Caki2 (cell line): ENCODE results near the gene TM9SF1. TPM values are rescaled to one million over a fixed set of nuclear protein-coding genes. Genes with fewer than 3 reads are reported as not detected.
"Not testable (repeated sequence)": the region's sequence is repeated elsewhere in the genome, so short reads cannot be mapped to it uniquely, and the experiment has no call there.

Experiments used
- DNase-seq: peaks from one replicate; pipeline ENCODE4 v3.0.0-alpha.2; 2015; ENCODE audit warnings: low read depth
- in situ Hi-C: cut with HindIII; loops from 2 replicates; pipeline ENCODE4 v1.10.0; 2016; ENCODE audit warnings: low sequenced_read_pairs, low pct_unique_long_range_greater_than_20kb, mixed read lengths
- total RNA-seq: library from RNA; depleted of rRNA; stranded (reverse); fragments of >200 nt; shearing (Covaris generic); gene quantifications from 2 replicates; pipeline ENCODE4 v1.2.3, GENCODE V29; 2014; ENCODE audit warnings: low replicate concordance

Gene TM9SF1
- total RNA-seq, 1 experiment from 2014 or later, result 50.9 TPM

- in situ Hi-C loops, result no loop called here
- DNase-seq, result no peak
Measured at GRCh38 chr14:24204163-24205146, 9.2 kb upstream of the TM9SF1 start.

GRCh38 chr14:24203249-24203886 is 8.1 kb upstream of the TM9SF1 start:
- in situ Hi-C loops, DNase-seq: not testable (repeated sequence)

- in situ Hi-C loops, DNase-seq: not testable (repeated sequence)
Measured at GRCh38 chr14:24202538-24202937, 7.3 kb upstream of the TM9SF1 start.

GRCh38 chr14:24198814-24199524 is 3.7 kb upstream of the TM9SF1 start:
- DNase-seq, result no peak

GRCh38 chr14:24197056-24197450 is 1.8 kb upstream of the TM9SF1 start:
- in situ Hi-C loops, result no loop called here

More at GRCh38 chr14:24198814-24199524, 3.7 kb upstream of the TM9SF1 start:
- in situ Hi-C loops, result no loop called here

GRCh38 chr14:24196071-24197055 is 1.1 kb upstream of the TM9SF1 start:
- in situ Hi-C loops, result no loop called here
- peak; percentile 23 for DNase-seq

More at GRCh38 chr14:24197056-24197450, 1.8 kb upstream of the TM9SF1 start:
- no peak for DNase-seq

GRCh38 chr14:24194873-24195185 is 412 bp downstream of the TM9SF1 start:
- no peak for DNase-seq
- in situ Hi-C loops, result no loop called here

GRCh38 chr14:24194186-24194872 is 912 bp downstream of the TM9SF1 start:
- in situ Hi-C loops, result no loop called here

GRCh38 chr14:24192933-24193332 is 2.3 kb downstream of the TM9SF1 start:
- DNase-seq, result no peak
- in situ Hi-C loops, result no loop called here

More at GRCh38 chr14:24194186-24194872, 912 bp downstream of the TM9SF1 start:
- DNase-seq, result no peak

GRCh38 chr14:24190416-24190815 is 4.8 kb downstream of the TM9SF1 start:
- in situ Hi-C loops, result no loop called here
- no peak for DNase-seq

- no peak for DNase-seq
- in situ Hi-C loops, result no loop called here
Measured at GRCh38 chr14:24189460-24189859, 5.8 kb downstream of the TM9SF1 start.

GRCh38 chr14:24189059-24189375 is 6.2 kb downstream of the TM9SF1 start:
- DNase-seq, result no peak
- in situ Hi-C loops, result no loop called here

- in situ Hi-C loops, result no loop called here
Measured at GRCh38 chr14:24188251-24189058, 6.8 kb downstream of the TM9SF1 start, which contains the start of gene IPO4. IPO4 (minus strand) TSS chr14:24188816; CDS start chr14:24188787, 29 bp downstream.

GRCh38 chr14:24187539-24187915 is 7.7 kb downstream of the TM9SF1 start:
- DNase-seq, result no peak
- in situ Hi-C loops, result no loop called here

More at GRCh38 chr14:24188251-24189058, 6.8 kb downstream of the TM9SF1 start, which contains the start of gene IPO4:
- DNase-seq, result peak; percentile 88

- no peak for DNase-seq
- in situ Hi-C loops, result no loop called here
Measured at GRCh38 chr14:24186831-24187538, 8.3 kb downstream of the TM9SF1 start.

- no peak for DNase-seq
- in situ Hi-C loops, result no loop called here
Measured at GRCh38 chr14:24185741-24186140, 9.5 kb downstream of the TM9SF1 start.
